ENCODE measurements around the gene TBC1D1. TPM values are rescaled to one million over a fixed set of nuclear protein-coding genes. Genes with fewer than 3 reads are reported as not detected.

TBC1D1 gene
- total RNA-seq, 1 experiment from 2014 or later = 106 TPM

- Histone ChIP-seq H2AFZ (no peak overlapping the region), H3K4me1 (replicated peaks; ENCODE audit: insufficient read depth) (no peaks in the 10 kb centered on the region), H3K27ac (no peak overlapping the region), H3K4me3 (no peak overlapping the region), H3K27me3 (ENCODE audit: insufficient read depth, low read depth) (no peaks in the 10 kb centered on the region), H3F3A (ENCODE audit: insufficient read depth, low read depth) (no peaks in the 10 kb centered on the region), H3K4me2 (no peak overlapping the region), H3K36me3 (ENCODE audit: low read depth) (no peaks in the 10 kb centered on the region), H4K20me1 (ENCODE audit: insufficient read depth) (no peaks in the 10 kb centered on the region), H3K9me2 (ENCODE audit: insufficient read depth) (no peaks in the 10 kb centered on the region), H3K79me2 (ENCODE audit: low read depth) (no peaks in the 10 kb centered on the region), H3K9me3 (ENCODE audit: insufficient read depth, low read depth) (no peaks in the 10 kb centered on the region)
- TF ChIP-seq CTCF (conservative IDR thresholded peaks at IDR 0.05) = no peak
- no peak for TF ChIP-seq EZH2 (IDR thresholded peaks at IDR 0.05; ENCODE audit: low read depth)
- BruUV-seq (replicated peaks) = no TSS peak
- CTCF ChIA-PET = no interaction called here
- POLR2A ChIA-PET (ENCODE audit: unreplicated experiment) = no interaction called here
- no peak for DNase-seq
- intact Hi-C loops (cut with micrococcal nuclease; ENCODE audit: unreplicated experiment) = no loop called here
Observed at GRCh38 chr4:37935026-37935425, 44.1 kb downstream of the TBC1D1 start.

DNA sequence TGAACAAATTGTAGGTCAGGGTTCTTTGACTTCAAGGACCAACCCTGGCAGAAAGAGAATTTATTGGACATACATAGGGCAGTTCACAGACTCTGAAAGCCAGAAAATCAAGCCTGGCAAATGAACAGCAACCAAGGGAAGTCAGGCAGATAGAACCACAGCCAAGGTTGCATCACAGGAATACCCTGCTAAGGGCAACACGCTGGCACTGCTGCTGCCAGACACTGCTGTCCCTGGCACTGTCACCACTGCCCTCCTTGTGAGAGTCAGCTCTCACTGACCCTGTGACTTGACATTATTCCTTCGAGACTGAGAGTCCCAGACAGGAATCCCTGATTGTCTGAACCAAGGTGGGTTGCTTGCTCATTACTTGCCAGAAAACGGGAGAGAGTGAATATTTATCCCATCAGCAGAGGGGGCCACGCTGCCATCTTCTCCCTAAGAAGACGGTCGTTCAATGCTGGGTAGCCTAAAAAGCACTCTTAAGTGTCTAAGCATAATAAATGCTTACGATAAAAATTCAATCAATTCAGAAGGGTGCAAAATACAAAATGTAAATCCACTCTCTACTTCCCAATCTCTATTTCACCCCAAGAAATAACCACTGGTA lies 46.1 kb downstream of the TBC1D1 start:
- no peaks in the 10 kb centered on the region for H3F3A ChIP-seq (ENCODE audit: insufficient read depth, low read depth)
- TF ChIP-seq EZH2 (IDR thresholded peaks at IDR 0.05; ENCODE audit: low read depth) = no peak
- TF ChIP-seq CTCF (conservative IDR thresholded peaks at IDR 0.05) = no peak
- intact Hi-C loops (cut with micrococcal nuclease; ENCODE audit: unreplicated experiment) = no loop called here

DNA sequence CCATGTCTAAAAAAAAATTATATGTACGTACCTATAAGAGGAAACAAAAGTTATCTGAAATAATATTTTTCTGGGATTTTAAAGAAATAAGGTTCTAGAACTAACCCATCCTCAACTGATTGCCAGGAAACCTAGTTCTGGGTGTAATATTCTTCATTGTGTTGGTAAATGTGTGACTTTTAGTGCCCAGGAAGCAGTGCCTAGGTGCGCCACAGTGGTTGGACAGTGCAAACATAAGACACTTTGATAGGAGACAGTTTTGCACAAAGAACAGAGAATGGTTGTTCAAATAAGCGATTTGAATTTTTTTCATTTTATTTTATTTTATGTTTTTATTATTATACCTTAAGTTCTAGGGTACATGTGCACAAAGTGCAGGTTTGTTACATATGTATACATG lies 47.3 kb downstream of the TBC1D1 start:
- Histone ChIP-seq H3K36me3 (ENCODE audit: low read depth) (no peaks in the 10 kb centered on the region), H4K20me1 (ENCODE audit: insufficient read depth) (no peaks in the 10 kb centered on the region), H3F3A (ENCODE audit: insufficient read depth, low read depth) (no peaks in the 10 kb centered on the region), H3K4me3 (no peak overlapping the region), H2AFZ (no peak overlapping the region), H3K27ac (no peak overlapping the region), H3K4me1 (replicated peaks; ENCODE audit: insufficient read depth) (no peaks in the 10 kb centered on the region), H3K79me2 (ENCODE audit: low read depth) (no peaks in the 10 kb centered on the region), H3K4me2 (no peak overlapping the region), H3K9me2 (ENCODE audit: insufficient read depth) (no peaks in the 10 kb centered on the region), H3K27me3 (ENCODE audit: insufficient read depth, low read depth) (no peaks in the 10 kb centered on the region), H3K9me3 (ENCODE audit: insufficient read depth, low read depth) (no peaks in the 10 kb centered on the region)
- intact Hi-C loops (cut with micrococcal nuclease; ENCODE audit: unreplicated experiment) = no loop called here
- no TSS peak for BruUV-seq (replicated peaks)
- CTCF ChIA-PET = no interaction called here
- DNase-seq = no peak
- POLR2A ChIA-PET (ENCODE audit: unreplicated experiment) = no interaction called here
- TF ChIP-seq EZH2 (IDR thresholded peaks at IDR 0.05; ENCODE audit: low read depth) (no peak), CTCF (conservative IDR thresholded peaks at IDR 0.05) (no peak)

More for the DNA sequence above, 46.1 kb downstream of the TBC1D1 start:
- no peak for DNase-seq
- no TSS peak for BruUV-seq (replicated peaks)
- Histone ChIP-seq H2AFZ (no peak overlapping the region), H3K27me3 (ENCODE audit: insufficient read depth, low read depth) (no peaks in the 10 kb centered on the region), H3K9me2 (ENCODE audit: insufficient read depth) (no peaks in the 10 kb centered on the region), H3K27ac (no peak overlapping the region), H3K4me1 (replicated peaks; ENCODE audit: insufficient read depth) (no peaks in the 10 kb centered on the region), H4K20me1 (ENCODE audit: insufficient read depth) (no peaks in the 10 kb centered on the region), H3K4me3 (no peak overlapping the region), H3K4me2 (no peak overlapping the region), H3K36me3 (ENCODE audit: low read depth) (no peaks in the 10 kb centered on the region), H3K79me2 (ENCODE audit: low read depth) (no peaks in the 10 kb centered on the region), H3K9me3 (ENCODE audit: insufficient read depth, low read depth) (no peaks in the 10 kb centered on the region)
- POLR2A ChIA-PET (ENCODE audit: unreplicated experiment) = interaction anchor here (0.6 kb wide), 1 partner anchor 14 kb away, joined by 3 read pairs; no protein-coding TSS in a partner anchor
- CTCF ChIA-PET = no interaction called here

All from PC-9 (cell line).